Ascending aorta (tissue), 2 donors: Measurements from ENCODE around the gene ACSM6. TPM values are rescaled to one million over a fixed set of nuclear protein-coding genes. Genes with fewer than 3 reads are reported as not detected.
A peak's percentile ranks its signal among the peaks of the same experiment; 100 is the strongest.
"Not testable (repeated sequence)": the region's sequence is repeated elsewhere in the genome, so short reads cannot be mapped to it uniquely, and the experiment has no call there.

Experiments used
- DNase-seq, 2 donors: peaks; one replicate each; pipeline ENCODE4 v3.0.0-alpha.2; 2019; ENCODE audit warnings: low spot score in 2 of 2
- H3K27ac ChIP-seq, 2 donors: fragments of 200-600 bp; sonication (generic); one replicate each; pipeline ENCODE4 v1.5.1; 2016 to 2017; ENCODE audit warnings: mild to moderate bottlenecking in 1 of 2
- H3K27me3 ChIP-seq: fragments of 200-600 bp; sonication (generic); one replicate; pipeline ENCODE4 v1.5.1; 2017
- H3K36me3 ChIP-seq, 2 donors: fragments of 200-600 bp; sonication (generic); one replicate each; pipeline ENCODE4 v1.5.1; 2016
- H3K4me1 ChIP-seq, 2 donors: fragments of 200-600 bp; sonication (generic); one replicate each; pipeline ENCODE4 v1.5.1; 2016 to 2017; ENCODE audit warnings: mild to moderate bottlenecking in 1 of 2
- H3K4me3 ChIP-seq, 2 donors: fragments of 200-600 bp; sonication (generic); one replicate each; pipeline ENCODE4 v1.5.1; 2016 to 2017; ENCODE audit warnings: mild to moderate bottlenecking in 1 of 2
- H3K9me3 ChIP-seq, 2 donors: fragments of 200-600 bp; sonication (generic); one replicate each; pipeline ENCODE4 v1.5.1; 2016
- intact Hi-C: fragments of 100-400 bp; cut with DNase I; formaldehyde crosslinking; loops from one replicate; pipeline ENCODE4 v1.15.1; 2023
- total RNA-seq: library from RNA; depleted of rRNA; stranded (reverse); fragments of >200 nt; gene quantifications from one replicate; pipeline ENCODE4 v1.1.0, GENCODE V29; 2016
- TF ChIP-seq, protein P1 (sequence below), 3 experiments: fragments of 200-600 bp in 2 of 3; fragments of 450-650 bp in 1 of 3; sonication (generic) in 2 of 3; IDR thresholded peaks; one replicate each; pipeline ENCODE4 v1.5.1; 2016 to 2019; ENCODE audit warnings: antibody characterized with exemption in 3 of 3, mild to moderate bottlenecking in 1 of 3, moderate library complexity in 1 of 3

ACSM6 gene
- total RNA-seq, 1 donor from 2014 or later = not detected

DNA sequence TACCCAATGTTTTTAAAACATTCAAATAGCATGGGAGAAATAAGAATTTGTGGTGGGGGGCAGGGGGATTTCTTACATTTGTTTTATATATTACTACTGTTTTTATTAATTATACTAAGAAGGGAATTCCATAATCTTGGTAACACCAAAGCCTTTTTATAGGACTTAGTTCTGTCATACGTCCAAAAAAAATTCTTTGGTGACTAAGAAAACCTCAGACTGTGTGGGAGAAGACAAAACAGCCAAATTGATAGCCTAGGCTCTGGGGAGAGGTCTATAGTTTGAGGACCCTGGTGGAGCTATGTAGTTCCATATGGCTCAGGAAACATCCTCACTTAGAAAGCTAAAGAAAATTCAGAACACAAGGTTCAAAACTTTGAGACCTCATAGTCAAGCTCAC lies 23.4 kb downstream of the ACSM6 start:
- intact Hi-C loops = no loop called here
- H3K4me3 ChIP-seq = no peak overlapping the region
- H3K9me3 ChIP-seq = no peaks in the 10 kb centered on the region
- H3K27ac ChIP-seq = peak overlapping the region; percentile 30 to 52
- H3K36me3 ChIP-seq = no peaks in the 10 kb centered on the region
- H3K27me3 ChIP-seq = no peaks in the 10 kb centered on the region
- TF ChIP-seq, protein P1, sequence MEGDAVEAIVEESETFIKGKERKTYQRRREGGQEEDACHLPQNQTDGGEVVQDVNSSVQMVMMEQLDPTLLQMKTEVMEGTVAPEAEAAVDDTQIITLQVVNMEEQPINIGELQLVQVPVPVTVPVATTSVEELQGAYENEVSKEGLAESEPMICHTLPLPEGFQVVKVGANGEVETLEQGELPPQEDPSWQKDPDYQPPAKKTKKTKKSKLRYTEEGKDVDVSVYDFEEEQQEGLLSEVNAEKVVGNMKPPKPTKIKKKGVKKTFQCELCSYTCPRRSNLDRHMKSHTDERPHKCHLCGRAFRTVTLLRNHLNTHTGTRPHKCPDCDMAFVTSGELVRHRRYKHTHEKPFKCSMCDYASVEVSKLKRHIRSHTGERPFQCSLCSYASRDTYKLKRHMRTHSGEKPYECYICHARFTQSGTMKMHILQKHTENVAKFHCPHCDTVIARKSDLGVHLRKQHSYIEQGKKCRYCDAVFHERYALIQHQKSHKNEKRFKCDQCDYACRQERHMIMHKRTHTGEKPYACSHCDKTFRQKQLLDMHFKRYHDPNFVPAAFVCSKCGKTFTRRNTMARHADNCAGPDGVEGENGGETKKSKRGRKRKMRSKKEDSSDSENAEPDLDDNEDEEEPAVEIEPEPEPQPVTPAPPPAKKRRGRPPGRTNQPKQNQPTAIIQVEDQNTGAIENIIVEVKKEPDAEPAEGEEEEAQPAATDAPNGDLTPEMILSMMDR (IDR thresholded peaks at IDR 0.05) = no peak
- no peak for DNase-seq
- H3K4me1 ChIP-seq = peaks cover 0 to 14% of the 10 kb centered on the region in 2 donors

DNA sequence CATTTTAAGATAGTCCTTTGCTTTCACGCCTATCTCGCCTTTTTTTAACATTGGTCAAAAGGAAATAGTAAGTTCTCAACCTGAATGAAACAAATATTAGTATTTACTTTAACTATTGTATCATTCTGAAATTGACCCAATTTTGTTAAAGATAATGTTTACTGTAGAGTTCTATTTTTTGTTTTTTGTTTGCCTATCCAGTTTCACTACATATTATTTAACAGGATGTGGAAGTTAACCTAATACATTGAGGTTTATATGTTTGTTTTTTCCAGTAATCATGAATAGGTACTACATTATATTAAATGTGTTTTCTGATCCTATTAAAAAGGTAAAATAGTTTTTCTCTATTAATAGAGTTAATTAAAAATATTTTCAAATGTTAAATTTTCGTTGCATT lies 26.5 kb downstream of the ACSM6 start:
- H3K36me3 ChIP-seq = no peaks in the 10 kb centered on the region
- intact Hi-C loops = no loop called here
- DNase-seq = no peak
- peaks cover 0 to 14% of the 10 kb centered on the region in 2 donors for H3K4me1 ChIP-seq
- H3K27ac ChIP-seq = no peak overlapping the region
- TF ChIP-seq, protein P1 (IDR thresholded peaks at IDR 0.05) = no peak
- no peaks in the 10 kb centered on the region for H3K27me3 ChIP-seq
- H3K4me3 ChIP-seq = no peak overlapping the region
- no peaks in the 10 kb centered on the region for H3K9me3 ChIP-seq

DNA sequence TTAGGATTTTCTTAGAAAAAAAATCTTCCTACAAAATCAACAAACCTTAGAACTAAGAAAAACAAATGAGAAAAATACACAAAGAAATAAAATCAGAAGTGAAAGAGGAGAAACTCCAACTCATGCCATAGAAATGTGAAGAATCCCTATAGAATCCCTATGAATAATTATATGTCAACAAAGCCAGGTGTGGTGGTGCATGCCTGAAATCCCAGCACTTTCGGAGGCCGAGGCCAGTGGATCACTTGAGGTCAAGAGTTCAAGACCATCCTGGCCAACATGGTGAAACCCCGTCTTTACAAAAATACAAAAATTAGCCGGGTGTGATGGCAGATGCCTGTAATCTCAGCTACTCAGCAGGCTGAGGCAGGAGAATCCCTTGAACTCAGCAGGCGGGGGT lies 27.1 kb downstream of the ACSM6 start:
- intact Hi-C loops = no loop called here
- Histone ChIP-seq H3K27ac (no peak overlapping the region), H3K36me3 (no peaks in the 10 kb centered on the region), H3K4me1 (peaks cover 0 to 14% of the 10 kb centered on the region in 2 donors), H3K4me3 (no peak overlapping the region), H3K9me3 (no peaks in the 10 kb centered on the region), H3K27me3 (no peaks in the 10 kb centered on the region)
- TF ChIP-seq, protein P1 (IDR thresholded peaks at IDR 0.05) = no peak
- DNase-seq = no peak

DNA sequence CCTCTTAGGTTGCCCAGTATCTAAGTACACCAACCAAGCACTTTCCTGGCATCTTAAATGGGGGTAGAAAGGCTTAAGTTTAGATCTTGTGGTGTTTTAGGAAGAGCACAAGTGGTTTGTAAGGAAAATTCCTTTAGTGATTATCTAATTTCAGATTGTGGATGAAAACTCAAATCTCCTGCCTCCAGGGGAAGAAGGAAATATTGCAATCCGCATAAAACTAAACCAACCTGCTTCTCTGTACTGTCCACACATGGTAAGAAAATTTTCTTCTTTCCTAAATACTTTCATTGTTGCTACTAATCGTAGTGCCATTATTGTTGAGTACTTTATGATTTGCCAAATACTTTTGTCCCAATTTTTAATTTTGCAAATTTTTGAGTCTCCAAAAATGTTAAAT lies 31.1 kb downstream of the ACSM6 start:
- TF ChIP-seq, protein P1 (IDR thresholded peaks at IDR 0.05) = no peak
- H3K27me3 ChIP-seq = no peaks in the 10 kb centered on the region
- no peaks in the 10 kb centered on the region for H3K9me3 ChIP-seq
- H3K4me3 ChIP-seq = no peak overlapping the region
- no peaks in the 10 kb centered on the region for H3K36me3 ChIP-seq
- H3K4me1 ChIP-seq = peaks cover 0 to under 1% of the 10 kb centered on the region in 2 donors
- H3K27ac ChIP-seq = no peak overlapping the region
- DNase-seq = no peak
- intact Hi-C loops = no loop called here

DNA sequence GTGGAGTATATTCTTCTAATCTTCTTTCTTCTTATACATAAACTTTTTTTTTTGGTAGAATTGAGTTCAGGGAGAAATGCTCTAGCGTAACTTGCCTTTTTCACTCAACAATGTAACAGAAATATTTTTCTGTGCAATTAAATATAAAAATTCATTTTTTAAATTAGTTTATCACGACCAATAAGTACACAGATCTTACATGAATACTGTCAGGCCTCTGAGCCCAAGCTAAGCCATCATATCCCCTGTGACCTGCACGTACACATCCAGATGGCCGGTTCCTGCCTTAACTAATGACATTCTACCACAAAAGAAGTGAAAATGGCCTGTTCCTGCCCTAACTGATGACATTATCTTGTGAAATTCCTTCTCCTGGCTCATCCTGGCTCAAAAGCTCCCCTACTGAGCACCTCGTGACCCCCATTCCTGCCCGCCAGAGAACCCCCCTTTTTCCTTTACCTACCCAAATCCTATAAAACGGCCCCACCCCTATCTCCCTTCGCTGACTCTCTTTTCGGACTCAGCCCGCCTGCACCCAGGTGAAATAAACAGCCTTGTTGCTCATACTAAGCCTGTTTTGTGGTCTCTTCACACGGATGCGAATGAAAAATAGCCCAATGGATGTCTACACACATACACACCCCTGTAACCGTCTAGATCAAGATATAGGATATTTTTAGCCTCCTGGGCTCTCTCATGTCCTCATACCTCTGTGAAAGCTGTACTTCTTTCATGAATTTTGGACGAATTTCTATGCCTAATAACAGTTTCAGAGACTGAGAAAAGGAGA lies 35.1 kb downstream of the ACSM6 start:
- intact Hi-C loops, H3K9me3 ChIP-seq, H3K27me3 ChIP-seq, H3K4me3 ChIP-seq, DNase-seq, H3K4me1 ChIP-seq: not testable (repeated sequence)
- peaks cover 2 to 17% of the 10 kb centered on the region in 2 donors for H3K36me3 ChIP-seq
- H3K27ac ChIP-seq = peak overlapping the region in 1 of 2 donors; percentile 8

DNA sequence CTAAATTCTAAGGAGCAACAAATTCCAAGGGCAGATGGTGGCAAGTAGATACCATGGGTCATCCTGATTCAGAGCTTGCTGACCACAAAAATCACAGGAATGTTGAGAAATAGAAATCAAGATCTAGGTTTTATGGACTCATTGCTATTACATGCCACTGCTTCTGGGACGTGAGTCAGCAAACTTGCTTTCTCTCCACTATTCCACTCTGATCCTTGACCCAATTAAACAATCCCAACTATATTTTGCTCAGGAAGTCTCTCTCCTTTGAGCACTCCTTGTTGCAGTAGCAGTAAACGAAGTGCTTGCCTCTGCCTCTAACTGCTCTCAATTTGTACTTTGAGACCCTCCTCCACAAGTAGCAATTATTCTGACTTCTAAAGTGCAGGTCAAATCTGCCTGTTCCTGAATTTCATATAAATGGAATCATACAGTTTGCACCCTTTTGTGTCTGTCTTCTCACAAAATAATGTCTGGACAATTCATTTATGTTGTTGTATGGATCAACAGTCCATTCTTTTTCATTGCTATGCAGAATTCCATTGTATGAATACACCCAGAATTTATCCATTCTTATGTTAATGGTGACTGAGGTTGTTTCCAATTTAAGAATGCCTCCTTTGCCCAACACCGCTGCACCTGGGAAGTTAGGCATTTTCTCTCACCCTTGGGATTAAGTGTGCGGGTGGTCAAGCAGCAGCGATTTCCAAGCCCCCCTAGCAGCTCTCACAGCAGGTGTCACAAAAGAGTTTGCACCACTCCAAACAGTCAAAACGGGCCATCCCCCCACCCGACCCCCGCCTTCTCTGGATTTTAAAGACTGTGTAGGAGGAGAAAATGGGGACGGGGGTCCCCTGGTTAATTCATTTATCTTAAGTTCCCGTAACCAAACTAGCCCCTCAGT lies 35.9 kb downstream of the ACSM6 start:
- H3K9me3 ChIP-seq = no peaks in the 10 kb centered on the region
- peaks cover 6 to 26% of the 10 kb centered on the region in 2 donors for H3K36me3 ChIP-seq
- H3K27ac ChIP-seq = peak overlapping the region in 1 of 2 donors; percentile 8
- peak overlapping the region; percentile 14 to 60 for H3K4me3 ChIP-seq
- DNase-seq = no peak
- TF ChIP-seq, protein P1 (IDR thresholded peaks at IDR 0.05) = no peak
- intact Hi-C loops = no loop called here
- no peaks in the 10 kb centered on the region for H3K27me3 ChIP-seq
- H3K4me1 ChIP-seq = peaks cover 0 to 4% of the 10 kb centered on the region in 2 donors

DNA sequence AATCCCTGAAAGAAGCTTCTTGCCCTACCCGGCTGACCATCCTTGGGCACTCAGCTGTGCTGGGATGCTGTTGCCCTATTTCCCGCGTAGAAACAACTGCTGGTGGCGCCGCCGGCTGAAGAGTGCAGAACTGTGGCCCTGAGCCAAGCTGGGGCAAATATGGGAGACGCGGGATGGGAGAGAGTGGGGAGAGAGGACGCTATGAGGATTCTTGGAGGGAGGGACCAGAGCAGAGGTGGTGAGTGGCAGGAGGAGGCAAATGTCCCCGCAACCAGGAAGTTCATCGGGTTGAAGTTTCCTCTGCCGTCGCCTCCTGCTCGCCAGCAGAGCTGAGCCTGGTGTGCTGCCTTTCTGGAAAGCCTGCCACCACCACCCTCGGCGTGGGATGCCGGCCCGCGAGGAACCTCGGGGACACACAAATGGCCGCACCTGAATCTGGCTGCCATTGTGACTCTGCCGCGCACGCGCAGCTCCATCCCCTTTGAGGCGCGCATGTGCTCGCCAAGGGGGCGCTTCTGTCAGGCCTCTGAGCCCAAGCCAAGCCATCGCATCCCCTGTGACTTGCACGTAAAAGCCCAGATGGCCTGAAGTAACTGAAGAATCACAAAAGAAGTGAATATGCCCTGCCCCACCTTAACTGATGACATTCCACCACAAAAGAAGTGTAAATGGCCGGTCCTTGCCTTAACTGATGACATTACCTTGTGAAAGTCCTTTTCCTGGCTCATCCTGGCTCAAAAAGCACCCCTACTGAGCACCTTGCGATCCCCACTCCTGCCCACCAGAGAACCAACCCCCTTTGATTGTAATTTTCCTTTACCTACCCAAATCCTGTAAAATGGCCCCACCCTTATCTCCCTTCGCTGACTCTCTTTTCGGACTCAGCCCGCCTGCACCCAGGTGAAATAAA lies 36.9 kb downstream of the ACSM6 start:
- peak overlapping the region; percentile 14 to 60 for H3K4me3 ChIP-seq
- DNase-seq, H3K27me3 ChIP-seq, H3K27ac ChIP-seq, H3K4me1 ChIP-seq, intact Hi-C loops, H3K9me3 ChIP-seq: not testable (repeated sequence)
- peaks cover 8 to 32% of the 10 kb centered on the region in 2 donors for H3K36me3 ChIP-seq
